DMS 273 treated with DMSO at 0.1 percent for 48 hours (cell line): ENCODE measurements around the gene ASPHD1.
A peak's percentile ranks its signal among the peaks of the same experiment; 100 is the strongest.
"Not testable (repeated sequence)": the region's sequence is repeated elsewhere in the genome, so short reads cannot be mapped to it uniquely, and the experiment has no call there.

ENCODE experiments used
- DNase-seq: peaks from one replicate; lab custom pipeline; 2025; lab: John Stamatoyannopoulos, UW

Gene ASPHD1, protein sequence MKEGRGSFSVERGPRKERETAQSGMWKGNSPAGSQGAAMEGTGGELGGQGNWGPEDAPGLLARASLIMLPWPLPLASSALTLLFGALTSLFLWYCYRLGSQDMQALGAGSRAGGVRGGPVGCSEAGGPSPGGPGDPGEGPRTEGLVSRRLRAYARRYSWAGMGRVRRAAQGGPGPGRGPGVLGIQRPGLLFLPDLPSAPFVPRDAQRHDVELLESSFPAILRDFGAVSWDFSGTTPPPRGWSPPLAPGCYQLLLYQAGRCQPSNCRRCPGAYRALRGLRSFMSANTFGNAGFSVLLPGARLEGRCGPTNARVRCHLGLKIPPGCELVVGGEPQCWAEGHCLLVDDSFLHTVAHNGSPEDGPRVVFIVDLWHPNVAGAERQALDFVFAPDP

DNA sequence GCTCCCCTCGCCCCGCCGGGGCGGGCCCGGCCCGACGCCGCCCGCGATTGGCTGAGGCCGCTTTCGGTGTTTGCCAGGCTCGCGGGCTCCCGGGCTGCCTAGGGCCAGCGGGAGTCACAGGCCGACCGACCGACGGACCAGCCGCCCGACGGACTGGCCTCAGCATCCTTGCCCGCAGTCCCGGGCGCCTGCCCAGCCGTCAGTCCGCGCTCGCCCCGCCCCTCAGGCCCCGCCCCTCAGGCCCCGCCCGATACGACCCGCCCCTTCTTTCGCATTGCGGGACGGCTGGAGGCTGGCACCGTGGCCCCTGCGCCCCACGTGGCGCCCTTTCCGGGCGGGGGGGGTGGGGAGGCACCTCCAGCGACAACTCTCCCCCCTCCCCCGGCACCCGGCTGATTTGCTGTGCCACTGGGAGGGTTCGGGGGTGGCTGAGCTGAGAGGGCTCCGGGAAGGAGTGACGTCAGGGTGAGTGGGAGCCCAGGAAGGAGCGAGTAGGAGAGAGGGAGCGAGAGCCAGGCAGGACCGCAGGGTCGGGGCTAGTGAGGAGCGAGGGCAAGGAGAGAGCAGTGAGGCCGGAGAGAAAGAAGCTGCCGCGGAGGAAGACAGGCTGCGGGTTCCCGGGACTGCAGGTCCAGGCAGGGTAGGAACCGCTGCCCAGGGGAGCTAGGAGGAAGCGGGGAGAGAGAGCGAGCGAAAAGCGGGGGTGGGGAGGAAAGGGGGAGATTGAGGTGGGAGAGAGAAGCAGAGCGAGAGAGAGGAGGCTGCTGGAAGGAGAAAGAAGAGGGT is at the start of gene ASPHD1:
Gene ASPHD1, plus strand, starts transcription at position 387 of the 786 bp plus-strand sequence. CDS start 484 bp downstream, outside the sequence.
- no peak for DNase-seq

DNA sequence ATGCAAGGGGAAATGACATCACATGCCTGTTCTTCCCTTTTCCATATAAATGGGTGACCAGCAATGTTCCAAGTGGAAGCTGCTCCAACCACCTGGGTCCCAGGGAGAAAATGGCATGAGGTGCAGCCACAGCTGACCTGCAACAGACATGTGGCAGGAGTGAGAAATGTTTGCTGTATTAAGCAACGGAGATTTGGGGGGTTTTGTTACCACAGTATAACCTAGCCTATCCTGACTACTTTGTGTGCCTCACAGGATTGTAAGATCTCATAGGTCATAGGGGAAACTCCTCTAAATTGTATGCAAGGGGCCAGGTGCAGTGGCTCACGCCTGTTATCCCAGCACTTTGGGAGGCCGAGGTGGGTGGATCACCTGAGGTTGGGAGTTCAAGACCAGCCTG is 49.3 kb upstream of the ASPHD1 start:
- no peak for DNase-seq

DNA sequence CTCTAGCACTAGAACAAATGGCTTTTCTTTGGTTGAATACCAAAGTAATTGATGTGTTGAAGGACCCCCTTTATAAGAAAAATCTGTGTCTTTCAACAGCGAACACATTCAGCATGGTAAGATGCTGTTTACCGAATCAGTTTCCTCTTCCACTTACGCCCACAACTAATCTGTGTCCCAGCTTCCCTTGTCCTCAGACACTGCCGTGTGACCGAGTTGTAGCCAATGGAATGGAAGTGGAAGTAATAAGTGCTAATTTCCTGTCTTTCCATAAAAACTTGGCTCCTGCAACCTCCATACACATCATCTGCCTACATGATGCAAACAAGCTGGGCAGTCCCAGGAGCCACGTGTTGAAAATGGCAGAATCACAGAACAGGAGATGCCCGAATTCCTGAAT is 47.6 kb upstream of the ASPHD1 start:
- DNase-seq, result no peak

DNA sequence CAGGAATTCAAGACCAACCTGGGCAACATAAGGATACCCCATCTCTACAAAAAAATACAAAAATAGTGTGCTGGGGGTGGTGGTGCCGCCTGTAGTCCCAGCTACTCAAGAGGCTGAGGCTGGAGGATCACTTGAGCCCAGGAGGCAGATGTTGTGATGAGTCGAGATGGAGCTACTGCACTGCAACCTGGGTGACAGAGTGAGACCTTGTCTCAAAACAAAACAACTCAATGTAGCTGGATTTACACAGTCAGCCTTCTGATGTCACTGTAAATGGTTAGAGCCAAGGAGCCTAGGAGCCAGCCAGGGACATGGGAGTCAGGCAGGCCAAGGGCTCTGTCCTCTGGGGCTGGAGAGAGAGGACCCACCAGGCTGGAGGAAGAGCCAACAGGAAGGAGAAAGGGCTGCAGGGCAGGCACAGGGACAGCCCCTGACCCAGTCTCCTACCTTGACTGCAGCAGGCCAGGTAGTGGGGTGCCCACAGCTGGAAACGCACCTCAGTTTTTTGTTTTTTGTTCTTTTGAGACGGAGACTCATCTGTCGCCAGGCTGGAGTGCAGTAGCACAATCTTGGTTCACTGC is 45.7 kb upstream of the ASPHD1 start:
- DNase-seq, result no peak

DNA sequence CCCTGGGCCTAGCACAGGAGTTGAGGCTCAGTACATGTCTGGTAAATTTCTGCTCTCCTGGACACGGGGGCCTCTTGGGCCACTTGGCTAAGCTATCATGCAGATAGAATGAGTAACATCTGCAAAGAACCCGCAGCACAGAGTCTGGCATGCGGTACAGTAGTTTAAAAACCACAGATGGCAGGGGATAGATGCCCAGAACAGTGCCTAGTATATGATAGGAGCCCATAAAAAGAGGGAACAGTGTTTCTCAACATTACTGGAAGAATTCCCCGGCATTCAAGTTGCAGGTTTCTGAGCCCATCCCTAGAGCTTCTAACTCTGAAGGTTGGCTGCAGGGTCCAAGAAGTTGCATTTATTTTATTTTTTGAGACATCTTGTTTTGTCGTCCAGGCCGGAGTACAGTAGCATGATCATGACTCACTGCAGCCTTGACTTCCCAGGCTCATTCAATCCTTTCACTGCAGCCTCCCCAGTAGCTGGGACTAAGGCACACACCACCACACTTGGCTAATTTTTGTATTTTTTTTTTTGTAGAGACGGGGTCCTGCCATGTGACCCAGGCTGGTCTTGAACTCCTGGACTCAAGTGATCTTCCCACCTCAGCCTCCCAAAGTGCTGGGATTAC is 43.0 kb upstream of the ASPHD1 start:
- peak; percentile 11 for DNase-seq

DNA sequence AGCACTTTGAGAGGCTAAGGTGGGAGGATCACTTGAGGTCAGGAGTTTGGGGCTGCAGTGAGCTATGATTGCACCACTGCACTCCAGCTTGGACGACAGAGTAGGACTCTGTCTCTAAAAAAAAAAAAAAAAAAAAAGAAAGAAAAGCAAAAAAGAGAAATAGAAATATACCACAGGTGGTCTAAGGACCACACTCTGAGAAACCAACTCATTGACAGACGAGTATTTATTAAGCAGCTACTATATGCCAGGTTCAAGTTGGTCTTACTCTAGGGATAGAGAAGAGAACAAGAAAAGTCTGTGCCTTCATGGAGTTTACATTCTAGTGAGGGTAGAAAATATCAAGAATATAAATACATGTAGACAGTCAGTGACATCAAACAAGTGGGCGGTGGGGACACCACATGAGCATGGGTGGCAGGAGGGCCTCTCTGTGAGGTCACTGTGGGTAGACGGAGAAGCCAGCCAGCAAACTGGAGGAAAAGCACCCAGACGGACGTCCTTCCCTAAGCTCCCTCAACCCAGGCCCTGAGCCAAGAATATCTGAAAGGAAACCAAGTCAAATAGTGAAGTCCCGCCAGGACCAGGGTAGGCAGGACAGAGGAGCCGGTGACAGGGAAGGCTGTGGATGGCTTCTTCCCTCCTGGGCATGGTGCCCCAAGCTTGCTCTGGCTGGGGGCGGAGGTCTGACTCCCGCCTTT is 42.0 kb upstream of the ASPHD1 start:
- DNase-seq, result no peak

DNA sequence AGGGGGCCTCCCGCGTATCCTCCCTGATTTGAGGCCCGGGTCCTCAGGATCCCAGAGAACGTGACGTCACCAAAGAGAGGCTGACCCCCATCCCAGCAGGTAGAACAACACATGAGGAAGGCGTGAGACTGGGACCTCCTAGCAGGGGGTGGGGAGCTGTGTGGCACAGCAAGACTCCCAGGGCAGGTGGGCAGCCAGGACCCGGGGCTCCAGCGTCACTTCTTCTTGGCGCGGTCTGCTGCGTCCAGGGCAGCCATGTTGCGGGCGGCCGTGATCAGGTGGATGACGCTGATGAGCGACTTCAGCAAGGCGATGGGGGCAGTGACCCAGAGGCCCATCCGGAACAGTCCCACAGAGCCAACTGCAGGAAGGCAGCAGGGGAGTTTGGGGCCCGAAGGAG is 41.3 kb upstream of the ASPHD1 start:
- DNase-seq, result no peak

DNA sequence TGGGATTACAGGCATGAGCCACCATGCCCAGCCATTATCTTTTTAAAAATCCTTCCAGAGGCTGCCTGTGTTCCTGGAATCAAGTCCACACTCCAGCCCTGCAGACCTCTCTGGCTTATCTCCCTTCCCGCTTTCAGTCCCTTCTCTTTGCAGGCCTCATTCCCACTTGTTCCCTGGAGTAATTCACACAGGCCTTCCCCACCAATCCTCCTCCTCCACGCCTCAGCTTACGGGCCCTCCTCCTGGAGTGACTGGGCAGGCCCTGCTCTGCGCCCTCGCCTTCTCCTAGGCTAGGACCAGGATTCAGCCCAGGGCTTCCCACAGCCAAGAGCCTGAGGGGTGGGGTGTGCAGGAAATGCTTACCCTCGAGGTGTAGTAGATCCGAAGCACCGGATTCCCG is 40.1 kb upstream of the ASPHD1 start:
- no peak for DNase-seq

DNA sequence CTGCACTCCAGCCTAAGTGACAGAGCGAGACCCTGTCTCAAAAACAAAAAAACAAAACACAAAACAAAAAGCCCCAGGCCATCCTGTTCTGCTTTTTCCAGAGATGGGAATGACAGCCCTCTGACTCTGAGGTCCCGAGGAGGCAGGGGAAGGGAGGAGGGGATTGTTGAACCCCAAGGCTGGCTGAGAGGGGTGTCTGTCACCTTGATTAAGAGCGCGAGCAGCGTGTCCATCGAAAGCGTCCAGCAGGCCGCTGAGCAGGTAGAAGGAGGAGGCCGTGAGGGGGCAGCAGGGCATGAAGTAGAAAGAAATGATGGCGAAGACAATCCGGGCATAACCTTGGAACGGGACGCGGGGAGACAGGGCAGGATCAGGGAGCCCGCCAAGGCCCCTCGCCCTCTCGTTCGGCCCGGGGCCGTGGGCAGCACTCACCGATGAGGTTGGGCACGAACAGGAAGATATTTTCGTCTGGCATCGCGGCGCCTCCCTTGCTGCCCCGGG is 37.9 kb upstream of the ASPHD1 start:
- DNase-seq, result no peak

DNA sequence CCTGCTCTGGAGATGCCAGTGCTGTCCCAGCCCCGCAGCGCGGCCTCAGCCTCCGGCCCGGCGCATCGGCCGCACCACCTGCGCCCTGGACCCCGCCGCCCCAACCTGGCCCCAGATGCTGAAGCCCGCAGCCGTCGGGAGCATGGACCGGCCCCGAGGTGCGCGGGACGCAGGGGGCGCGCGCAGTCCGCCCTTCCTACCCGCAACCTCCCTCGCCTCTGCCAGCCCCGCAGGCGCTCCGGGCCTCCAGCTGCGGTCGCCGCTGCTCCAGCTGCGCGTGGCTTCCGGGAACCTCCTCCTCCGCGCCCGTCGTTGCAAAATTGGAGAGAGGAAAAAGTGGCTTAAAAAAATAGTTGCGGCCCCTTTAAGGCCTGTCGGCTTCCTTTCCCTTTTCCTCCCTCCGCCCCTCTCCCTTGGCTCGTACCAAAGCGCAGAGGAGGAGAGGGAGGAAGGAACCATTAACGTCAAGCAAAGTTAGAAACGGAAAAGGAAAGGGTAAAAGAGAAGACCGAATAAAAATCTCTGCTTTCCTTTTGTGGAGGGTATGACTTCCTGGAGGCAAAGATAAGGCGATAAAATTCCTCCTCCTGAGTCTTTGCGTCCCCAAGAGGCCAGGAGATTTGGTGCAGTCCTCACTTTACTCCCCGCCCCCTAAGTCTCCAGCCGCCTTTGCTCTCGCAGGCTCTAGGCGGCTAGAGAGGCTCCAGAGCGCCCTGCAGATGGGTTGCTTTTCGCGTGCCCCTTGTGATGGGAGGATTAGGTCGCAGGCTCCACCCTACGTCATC is 37.2 kb upstream of the ASPHD1 start, which contains the start of gene CDIPT:
Gene CDIPT, minus strand, starts transcription at position 343 of the 785 bp plus-strand sequence. CDS start 369 bp downstream, outside the sequence.
- DNase-seq, result peak; percentile 94

DNA sequence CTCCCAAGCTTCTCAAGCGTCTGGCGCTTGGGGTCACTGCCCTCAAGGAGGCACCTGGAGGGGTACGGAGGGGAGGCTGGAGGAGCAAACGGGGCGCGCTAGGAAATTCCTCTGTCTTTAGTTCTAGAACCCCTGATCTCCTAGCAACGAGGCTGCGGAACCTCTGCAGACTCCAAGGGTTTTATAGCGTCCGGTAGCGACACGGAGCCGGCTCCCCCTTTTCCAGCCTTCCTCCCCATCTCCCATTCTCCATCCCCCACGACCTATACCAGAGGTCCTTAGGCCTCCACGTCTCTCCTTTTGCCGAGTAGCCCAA is 36.7 kb upstream of the ASPHD1 start:
- DNase-seq, result no peak

DNA sequence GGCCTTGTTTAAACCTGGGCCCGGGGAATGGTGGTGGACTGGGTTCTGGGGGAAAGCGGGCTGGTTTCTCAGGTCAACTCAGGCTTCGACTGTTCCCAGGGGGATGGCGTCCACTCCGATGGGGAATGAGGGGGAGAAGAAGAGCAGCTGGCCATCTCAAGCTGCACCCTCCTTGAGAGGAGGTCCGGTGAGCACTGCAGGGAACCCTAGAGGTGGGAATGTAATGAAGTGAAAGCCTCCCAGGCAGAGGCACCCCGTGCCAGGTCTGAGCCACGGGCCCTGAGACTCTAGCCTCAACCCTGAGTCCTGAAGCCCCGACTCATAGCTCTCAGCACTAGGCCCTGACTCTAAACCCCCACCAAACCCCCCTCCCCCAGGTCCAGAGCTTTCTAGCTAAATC is 36.1 kb upstream of the ASPHD1 start:
- no peak for DNase-seq

DNA sequence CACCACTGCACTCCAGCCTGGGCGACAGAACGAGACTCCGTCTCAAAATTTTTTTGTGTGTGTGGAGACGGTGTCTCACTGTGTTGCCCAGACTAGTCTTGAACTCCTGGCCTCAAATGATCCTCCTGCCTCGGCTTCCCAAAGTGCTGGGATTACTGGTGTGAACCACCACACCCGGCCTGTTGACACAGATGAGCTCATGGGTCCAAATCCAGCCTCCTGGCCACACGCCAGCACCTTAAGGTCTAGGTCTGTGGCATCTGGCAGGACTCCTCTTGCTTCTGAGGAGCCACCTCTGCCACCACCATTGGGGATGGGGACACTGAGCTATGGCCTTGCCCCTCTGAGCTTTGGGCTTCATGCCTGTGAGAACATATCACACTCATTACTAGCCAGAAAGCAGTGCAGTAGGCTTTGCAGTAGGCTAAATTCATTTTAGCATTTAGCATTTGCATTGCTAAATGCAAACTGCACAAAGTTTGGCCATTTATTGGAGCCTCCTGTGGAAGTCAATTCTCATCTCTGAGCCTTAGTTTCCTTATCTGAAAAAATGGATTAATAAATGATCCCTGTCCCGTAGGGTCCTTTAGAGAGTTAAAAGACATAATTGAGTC is 31.8 kb upstream of the ASPHD1 start:
- DNase-seq, result no peak

DNA sequence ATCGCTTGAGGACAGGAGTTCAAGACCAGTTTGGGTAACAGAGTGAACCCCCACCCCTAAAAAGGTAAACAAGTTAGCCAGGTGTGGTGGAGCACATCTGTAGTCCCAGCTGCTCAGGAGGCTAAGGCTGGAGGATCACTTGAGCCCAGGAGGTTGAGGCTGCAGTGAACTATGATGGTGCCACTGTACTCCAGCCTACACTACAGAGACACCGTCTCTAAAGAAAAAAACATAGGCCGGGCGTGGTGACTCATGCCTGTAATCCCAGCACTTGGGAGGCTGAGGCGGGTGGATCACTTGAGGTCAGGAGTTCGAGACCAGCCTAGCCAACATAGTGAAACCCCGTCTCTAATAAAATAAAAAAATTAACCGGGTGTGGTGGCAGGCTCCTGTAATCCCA is 31.2 kb upstream of the ASPHD1 start:
- not testable (repeated sequence) for DNase-seq

DNA sequence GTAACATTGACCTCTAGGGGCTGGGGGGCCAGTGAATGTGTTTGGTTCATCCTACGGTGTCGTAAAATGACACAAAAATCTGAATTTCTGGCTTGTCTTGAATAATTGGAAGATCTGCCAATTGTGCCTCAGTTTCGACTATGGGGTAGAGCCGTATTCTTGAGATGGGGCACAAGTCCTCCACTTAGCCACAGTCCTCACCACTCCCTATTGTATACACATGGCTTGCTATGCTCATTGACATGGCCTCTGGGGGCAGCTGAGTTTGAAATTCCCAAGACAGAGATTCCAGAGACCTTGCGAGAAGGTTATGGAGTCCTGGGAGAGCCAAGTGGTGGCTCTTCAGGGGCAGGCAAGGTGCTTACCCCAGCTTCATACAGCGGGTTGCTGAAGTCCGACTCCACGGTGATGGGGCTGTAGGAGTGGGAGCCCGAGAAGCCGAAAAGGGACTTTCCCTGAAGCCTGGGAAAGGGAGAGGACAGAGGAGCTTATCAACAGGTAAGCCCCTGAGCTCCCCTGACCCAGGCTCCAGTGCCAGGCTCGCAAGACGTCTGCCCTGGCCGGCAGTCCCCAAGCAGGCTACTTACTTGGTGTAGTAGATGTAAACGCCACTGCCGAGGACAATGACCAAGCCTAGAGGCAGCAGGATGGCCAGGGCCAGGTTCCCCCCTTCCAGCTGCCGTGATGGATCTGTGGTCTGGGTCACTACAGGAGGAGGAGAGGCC is 28.3 kb upstream of the ASPHD1 start:
- no peak for DNase-seq

DNA sequence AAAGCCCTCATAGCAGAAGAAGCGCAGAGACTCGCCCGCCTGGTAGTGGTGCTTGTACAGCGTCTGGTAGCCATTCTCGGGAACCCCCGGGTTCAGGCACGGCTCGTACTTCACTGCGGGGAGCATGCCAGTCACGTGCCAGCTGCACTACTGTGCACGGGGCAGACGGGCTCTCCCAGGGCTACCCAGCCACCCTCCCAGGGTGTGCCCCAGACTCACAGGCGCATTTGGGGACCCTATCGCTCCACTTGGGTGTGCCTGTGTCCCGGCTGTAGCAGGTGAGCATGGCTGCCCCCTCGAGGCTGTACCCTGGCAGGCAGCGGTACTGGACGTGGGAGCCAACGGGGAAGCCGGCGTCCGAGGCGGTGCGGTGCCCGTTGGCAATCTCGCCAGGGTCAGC is 27.0 kb upstream of the ASPHD1 start:
- no peak for DNase-seq

DNA sequence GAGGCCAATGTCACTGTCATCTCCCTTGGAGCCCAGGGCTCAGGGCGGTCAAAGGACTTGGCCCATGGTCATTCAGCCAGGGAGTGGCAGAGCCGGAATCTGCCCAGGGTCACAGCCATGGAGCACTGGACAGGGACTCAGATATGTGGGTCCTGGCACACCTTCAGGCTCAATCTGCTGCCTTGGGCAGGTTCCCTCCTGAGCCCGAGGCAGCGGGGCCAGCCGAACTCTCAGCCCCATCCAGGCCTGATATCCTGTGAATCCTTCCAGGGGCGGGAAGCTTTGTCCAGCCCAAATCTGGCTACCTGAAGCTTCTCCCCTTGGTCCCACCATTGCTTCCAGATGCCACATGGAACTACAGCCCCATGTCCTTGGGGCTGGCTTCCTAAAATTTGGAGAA is 25.1 kb upstream of the ASPHD1 start:
- DNase-seq, result no peak

DNA sequence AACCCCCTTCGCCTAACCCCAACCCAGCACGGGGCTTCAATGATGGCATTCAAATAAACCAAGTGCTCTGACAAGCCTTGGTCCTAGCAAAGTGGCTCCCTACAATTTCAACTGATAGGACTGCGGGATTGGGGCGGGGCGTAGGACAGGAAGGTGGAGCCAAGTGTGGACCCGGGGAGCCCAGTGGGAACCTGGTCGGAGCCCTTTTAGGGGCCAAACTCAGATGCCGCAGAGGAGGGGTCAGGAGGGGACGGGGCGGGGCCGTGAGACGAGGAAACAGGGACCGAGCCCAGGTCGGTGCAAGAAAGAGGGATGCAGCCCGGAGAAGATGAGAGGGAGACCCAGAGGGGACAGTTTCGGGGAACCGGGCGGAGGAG is 24.1 kb upstream of the ASPHD1 start:
- no peak for DNase-seq

DNA sequence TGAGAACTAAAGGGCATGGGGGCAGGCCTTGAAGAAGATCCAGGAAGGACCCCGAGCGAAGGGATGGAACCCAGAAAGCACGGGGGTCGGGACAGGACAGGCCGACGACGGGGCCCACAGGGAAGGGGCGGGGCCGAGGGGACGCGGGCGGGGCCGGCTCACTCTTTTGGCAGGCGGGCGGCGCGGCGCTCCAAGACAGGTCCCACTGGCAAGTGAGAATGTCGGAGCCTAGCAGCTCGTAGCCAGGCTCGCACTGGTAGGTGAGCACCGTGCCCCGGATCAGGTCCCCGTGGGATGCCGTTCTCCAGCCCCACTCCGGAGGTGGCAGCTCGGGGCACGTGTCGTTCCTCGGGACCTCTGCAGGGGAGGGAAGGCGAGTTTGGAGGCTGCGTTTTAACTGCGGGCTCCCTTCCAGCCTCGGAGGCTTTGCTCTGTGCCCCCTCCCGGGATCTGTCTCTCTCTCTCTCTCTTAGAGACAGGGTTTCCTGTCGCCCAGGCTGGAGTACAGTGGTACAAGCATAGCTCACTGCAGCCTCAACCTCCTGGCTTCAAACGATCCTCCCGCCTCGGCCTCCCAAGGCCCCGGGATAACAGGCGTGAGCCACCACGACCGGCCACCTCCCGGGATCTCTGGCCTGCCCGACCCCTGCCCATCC is 23.6 kb upstream of the ASPHD1 start:
- no peak for DNase-seq
